Subcutaneous abdominal adipose tissue (tissue), 5 donors: ENCODE results near the gene SFTPB.
A peak's percentile ranks its signal among the peaks of the same experiment; 100 is the strongest.

Experiments
- H3K27ac ChIP-seq: one replicate; pipeline ENCODE4 v1.7.0; 2013; ENCODE audit warnings: low read depth, mild to moderate bottlenecking, inconsistent platforms, low read length, moderate library complexity
- H3K27me3 ChIP-seq, 5 donors: one replicate each; pipeline ENCODE4 v1.7.0; 2013; ENCODE audit warnings: low read length in 5 of 5, inconsistent platforms in 1 of 5; ENCODE audit not compliant: control insufficient read depth in 5 of 5, insufficient read depth in 4 of 5
- H3K36me3 ChIP-seq, 5 donors: one replicate each; pipeline ENCODE4 v1.7.0; 2013; ENCODE audit warnings: low read length in 5 of 5; ENCODE audit not compliant: control insufficient read depth in 5 of 5, insufficient read depth in 5 of 5
- H3K4me1 ChIP-seq, 5 donors: one replicate each; pipeline ENCODE4 v1.7.0; 2013; ENCODE audit warnings: low read length in 5 of 5, mild to moderate bottlenecking in 3 of 5, moderate library complexity in 1 of 5; ENCODE audit not compliant: control insufficient read depth in 5 of 5, insufficient read depth in 5 of 5
- H3K4me3 ChIP-seq, 5 donors: one replicate each; pipeline ENCODE4 v1.7.0; 2013; ENCODE audit warnings: low read length in 5 of 5, low read depth in 1 of 5
- H3K9ac ChIP-seq, 5 donors: one replicate each; pipeline ENCODE4 v1.7.0; 2013; ENCODE audit warnings: low read length in 5 of 5, mild to moderate bottlenecking in 4 of 5, moderate library complexity in 3 of 5
- H3K9me3 ChIP-seq, 5 donors: one replicate each; pipeline ENCODE4 v1.7.0; 2013; ENCODE audit warnings: low read length in 5 of 5; ENCODE audit not compliant: control insufficient read depth in 5 of 5
- donor health status: healthy.
- donor health status: healthy.
- donor health status: healthy.
- donor health status: healthy.
- donor health status: healthy.

Gene SFTPB

DNA sequence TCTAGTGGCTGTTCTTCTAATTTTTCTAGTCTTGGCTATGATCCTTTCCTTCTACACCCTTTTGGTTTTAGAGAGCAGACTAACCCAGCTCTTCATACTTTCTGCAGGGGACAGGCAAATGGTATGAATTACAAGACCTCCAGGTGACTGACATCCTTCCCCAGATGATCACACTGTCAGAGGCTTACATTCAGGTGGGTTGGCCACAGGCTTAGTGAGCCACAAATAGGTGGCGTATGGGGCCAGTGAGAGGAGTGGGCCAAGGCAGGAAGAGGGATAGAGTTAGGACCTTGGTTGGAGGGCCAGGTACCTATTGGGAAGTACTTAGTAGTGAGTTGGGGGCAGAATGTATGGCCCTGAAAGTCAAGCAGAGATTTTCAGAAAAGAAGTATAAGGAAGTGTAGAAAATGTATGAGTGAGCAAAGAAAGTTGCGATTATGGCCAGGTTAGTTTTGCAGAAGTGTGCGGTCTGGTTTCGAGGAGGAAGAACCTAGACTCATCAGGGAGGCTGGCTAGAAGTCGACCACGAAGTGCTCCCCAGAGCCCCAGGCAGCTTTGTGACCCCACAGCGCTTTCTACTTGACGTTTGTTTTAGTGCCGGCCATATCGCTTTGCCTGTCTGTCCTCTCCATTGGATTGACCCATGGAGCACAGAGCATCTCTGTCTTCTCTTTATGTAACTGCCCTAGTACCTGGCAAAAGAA lies 20.0 kb downstream of the SFTPB start:
- Histone ChIP-seq H3K9me3 (no peaks in the 10 kb centered on the region), H3K36me3 (peaks cover 25 to 93% (median 75%) of the 10 kb centered on the region in 5 donors), H3K4me3 (no peak overlapping the region), H3K27ac (no peak overlapping the region), H3K9ac (no peak overlapping the region), H3K4me1 (peaks cover 1 to 25% (median 15%) of the 10 kb centered on the region in 5 donors), H3K27me3 (no peaks in the 10 kb centered on the region)

DNA sequence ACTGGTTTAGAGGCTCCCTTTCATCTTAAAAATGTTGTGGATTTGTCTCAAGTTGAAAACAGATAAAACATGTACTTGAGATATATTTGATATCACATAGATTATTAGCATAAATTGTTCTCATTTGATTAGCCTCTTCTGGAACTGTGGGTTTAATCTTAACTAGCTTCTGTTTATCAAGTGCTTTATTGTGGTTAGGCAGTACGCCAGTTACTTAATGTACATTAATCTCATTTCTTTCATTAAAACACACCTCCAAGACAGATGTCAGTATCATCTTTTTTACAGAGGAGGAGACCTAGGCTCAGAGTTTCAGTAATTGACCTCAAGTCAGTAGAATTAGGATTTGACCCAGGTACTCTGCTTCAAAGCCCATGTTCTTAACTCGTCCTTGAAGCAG lies 21.8 kb downstream of the SFTPB start:
- Histone ChIP-seq H3K27me3 (no peaks in the 10 kb centered on the region), H3K4me3 (no peak overlapping the region), H3K4me1 (peaks cover 1 to 22% (median 15%) of the 10 kb centered on the region in 5 donors), H3K27ac (no peak overlapping the region), H3K36me3 (peaks cover 33 to 96% (median 84%) of the 10 kb centered on the region in 5 donors), H3K9me3 (no peaks in the 10 kb centered on the region), H3K9ac (no peak overlapping the region)

DNA sequence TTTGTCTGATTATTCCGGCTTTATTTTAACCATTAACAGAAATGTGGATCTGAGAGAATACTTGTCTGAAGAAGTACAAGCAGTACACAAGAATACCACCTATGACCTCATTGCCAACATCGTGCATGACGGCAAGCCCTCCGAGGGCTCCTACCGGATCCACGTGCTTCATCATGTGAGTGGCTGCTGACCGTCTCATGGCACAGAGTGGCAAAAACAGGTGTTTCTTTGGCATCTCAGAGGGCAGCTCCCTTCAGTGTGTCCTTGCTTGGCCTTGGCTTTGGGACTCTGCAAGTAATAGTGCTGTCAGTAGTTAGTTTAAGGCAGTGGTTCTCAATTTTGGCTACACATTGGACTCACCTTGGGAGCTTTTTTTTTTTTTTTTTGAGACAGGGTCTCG lies 23.1 kb downstream of the SFTPB start:
- no peak overlapping the region for H3K9ac ChIP-seq
- peaks cover 1 to 18% (median 11%) of the 10 kb centered on the region in 5 donors for H3K4me1 ChIP-seq
- H3K27ac ChIP-seq = no peak overlapping the region
- H3K27me3 ChIP-seq = no peaks in the 10 kb centered on the region
- no peaks in the 10 kb centered on the region for H3K9me3 ChIP-seq
- no peak overlapping the region for H3K4me3 ChIP-seq
- H3K36me3 ChIP-seq = peaks cover 38 to 96% (median 91%) of the 10 kb centered on the region in 5 donors

DNA sequence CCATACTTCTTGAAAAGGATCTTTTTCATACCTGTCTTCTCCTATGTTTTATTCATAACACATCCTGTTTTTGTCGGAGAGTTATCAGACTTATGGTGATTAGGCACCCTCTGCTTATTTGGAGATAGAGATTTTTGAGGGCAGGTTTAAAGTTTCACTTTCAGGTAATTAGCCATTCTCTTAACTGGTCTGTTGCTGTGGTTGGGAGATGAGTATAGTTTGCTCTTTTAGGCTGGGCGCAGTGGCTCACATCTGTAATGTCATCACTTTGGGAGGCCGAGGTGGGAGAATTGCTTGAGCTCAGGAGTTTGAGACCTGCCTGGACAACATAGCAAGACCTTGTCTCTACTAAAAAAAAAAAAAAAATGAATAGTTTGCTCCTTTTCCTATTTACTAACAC lies 25.3 kb downstream of the SFTPB start:
- peaks cover 40 to 95% (median 84%) of the 10 kb centered on the region in 5 donors for H3K36me3 ChIP-seq

DNA sequence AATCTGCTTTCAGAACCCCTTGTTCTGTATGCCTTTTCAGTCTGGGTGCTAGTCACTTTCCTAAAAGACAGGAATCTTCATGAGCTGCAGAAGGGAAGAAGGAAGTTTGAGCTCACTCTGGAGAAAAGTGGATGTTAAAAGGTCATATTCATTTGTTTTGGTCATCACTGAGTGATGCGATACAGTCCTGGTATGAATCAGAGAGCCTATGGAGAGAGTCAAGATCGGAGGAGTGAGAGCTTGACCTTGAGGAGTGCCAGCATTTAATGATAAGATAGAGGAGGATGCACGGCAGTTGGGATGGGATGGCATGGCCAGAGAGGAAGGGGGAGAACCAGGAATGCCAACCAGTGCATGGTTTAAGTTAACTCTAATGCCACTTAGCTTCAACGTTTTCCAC lies 32.4 kb downstream of the SFTPB start:
- Histone ChIP-seq H3K4me1 (no peaks in the 10 kb centered on the region), H3K9me3 (no peaks in the 10 kb centered on the region), H3K27ac (no peak overlapping the region), H3K27me3 (no peaks in the 10 kb centered on the region), H3K9ac (no peak overlapping the region), H3K4me3 (no peak overlapping the region), H3K36me3 (peaks cover 12 to 91% (median 70%) of the 10 kb centered on the region in 5 donors)

More for the DNA sequence above, 25.3 kb downstream of the SFTPB start:
- Histone ChIP-seq H3K27me3 (no peaks in the 10 kb centered on the region), H3K27ac (no peak overlapping the region), H3K9me3 (no peaks in the 10 kb centered on the region), H3K4me3 (no peak overlapping the region), H3K9ac (no peak overlapping the region), H3K4me1 (no peaks in the 10 kb centered on the region)

DNA sequence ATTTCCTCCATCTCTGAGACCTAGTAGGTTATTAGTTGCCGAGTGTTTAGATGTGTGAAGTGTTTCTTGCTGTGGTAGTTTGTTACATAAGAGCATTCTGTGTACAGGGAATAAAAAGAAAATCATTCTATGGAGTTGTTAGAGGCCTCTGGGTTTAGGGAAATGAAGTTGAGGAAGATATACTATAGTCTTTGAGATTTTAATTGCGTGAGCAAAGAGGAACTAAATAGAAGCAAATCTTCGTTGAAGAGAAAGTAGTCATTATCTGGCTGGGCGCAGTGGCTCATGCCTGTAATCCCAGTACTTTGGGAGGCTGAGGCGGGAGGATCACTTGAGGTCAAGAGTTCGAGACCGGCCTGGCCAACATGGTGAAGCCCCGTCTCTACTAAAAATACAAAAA lies 33.0 kb downstream of the SFTPB start:
- H3K9me3 ChIP-seq = no peaks in the 10 kb centered on the region
- H3K27me3 ChIP-seq = no peaks in the 10 kb centered on the region
- H3K27ac ChIP-seq = no peak overlapping the region
- no peak overlapping the region for H3K4me3 ChIP-seq
- H3K36me3 ChIP-seq = peaks cover 18 to 92% (median 74%) of the 10 kb centered on the region in 5 donors
- H3K4me1 ChIP-seq = no peaks in the 10 kb centered on the region
- H3K9ac ChIP-seq = peak overlapping the region in 1 of 5 donors; percentile 10

DNA sequence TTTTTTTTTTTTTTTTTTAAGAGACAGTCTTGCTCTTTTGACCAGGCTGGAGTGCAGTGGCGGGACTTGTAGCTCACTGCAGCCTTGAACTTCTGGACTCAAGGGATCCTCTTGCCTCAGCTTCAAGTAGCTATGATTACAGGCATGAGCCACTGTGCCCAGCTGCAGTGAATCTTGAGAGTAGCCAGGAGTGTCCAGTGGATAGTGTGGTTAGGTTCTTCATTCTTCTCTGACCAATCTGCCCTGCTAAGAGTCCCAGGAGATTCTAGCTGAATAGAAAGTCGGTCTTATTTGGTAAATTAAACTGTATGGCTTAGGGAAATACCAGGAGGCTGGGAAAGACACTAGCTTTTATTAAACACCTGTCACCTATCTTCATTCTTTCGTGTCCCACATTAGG lies 36.7 kb downstream of the SFTPB start:
- Histone ChIP-seq H3K36me3 (peaks cover 17 to 94% (median 74%) of the 10 kb centered on the region in 5 donors), H3K9ac (no peak overlapping the region), H3K4me3 (no peak overlapping the region), H3K9me3 (no peaks in the 10 kb centered on the region), H3K27ac (no peak overlapping the region), H3K27me3 (no peaks in the 10 kb centered on the region), H3K4me1 (peaks cover 0 to 7% (median 0%) of the 10 kb centered on the region in 5 donors)

DNA sequence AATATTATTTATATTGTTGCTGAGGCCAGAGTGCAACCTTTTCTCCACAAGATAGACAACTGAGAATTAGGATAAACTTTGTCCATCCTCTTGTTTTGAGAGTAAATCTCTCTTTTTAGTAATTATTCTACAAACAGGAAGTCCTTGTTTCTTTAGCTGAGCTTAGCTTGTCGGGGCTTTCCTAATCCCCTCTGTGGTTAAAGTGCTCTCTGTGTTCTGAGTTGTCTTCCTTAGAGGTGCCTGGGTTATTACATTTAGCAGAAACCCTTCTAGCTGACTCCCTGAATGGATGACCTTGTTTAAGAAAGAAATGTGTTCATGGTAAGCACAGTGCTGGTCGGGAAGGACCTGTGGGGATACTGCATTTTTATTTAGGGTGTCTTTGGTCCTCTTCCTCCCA lies 39.3 kb downstream of the SFTPB start:
- Histone ChIP-seq H3K9me3 (no peaks in the 10 kb centered on the region), H3K4me1 (peaks cover 0 to 7% (median 0%) of the 10 kb centered on the region in 5 donors), H3K27ac (no peak overlapping the region), H3K4me3 (no peak overlapping the region), H3K27me3 (no peaks in the 10 kb centered on the region), H3K9ac (no peak overlapping the region), H3K36me3 (peaks cover 23 to 97% (median 76%) of the 10 kb centered on the region in 5 donors)

DNA sequence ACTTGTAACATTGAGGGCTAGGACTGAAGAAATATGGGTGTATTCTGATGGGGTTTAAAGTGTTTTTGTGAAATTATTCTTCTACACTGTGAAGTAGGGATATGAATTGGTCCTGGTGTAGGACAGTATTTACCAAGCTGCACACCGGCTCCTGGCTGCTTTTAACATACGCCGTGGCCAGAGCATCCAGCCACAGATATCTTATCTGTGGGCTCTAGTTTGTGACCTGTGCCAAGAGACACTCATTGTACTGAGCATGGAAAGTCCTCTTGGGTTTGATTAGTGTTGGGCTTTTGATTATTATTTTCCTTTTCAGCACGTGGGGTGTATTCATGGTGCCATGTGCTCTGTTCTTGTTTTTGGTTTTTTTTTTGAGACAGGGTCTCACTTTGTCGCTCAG lies 44.0 kb downstream of the SFTPB start:
- Histone ChIP-seq H3K27ac (no peak overlapping the region), H3K9me3 (no peaks in the 10 kb centered on the region), H3K9ac (no peak overlapping the region), H3K27me3 (no peaks in the 10 kb centered on the region), H3K4me1 (peaks cover 0 to 7% (median 0%) of the 10 kb centered on the region in 5 donors), H3K4me3 (no peak overlapping the region), H3K36me3 (peaks cover 33 to 91% (median 72%) of the 10 kb centered on the region in 5 donors)

DNA sequence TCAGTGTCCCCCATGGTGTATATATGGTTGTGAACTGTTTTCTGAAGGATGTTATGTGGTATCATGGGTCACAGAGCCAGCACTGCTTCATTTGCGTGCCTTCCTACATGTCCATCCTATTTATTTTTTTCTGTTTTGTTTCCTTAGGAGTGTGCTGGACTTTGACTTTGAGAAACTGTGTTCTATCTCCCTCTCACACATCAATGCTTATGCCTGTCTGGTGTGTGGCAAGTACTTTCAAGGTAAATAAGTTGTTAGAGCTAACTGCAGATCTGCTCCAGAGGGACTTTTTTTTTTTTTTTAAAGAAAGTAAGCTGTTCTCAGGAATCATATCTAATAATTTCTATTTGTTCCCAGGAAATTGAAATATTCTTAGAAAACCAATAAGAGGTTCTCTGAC lies 46.7 kb downstream of the SFTPB start:
- Histone ChIP-seq H3K9me3 (no peaks in the 10 kb centered on the region), H3K36me3 (peaks cover 27 to 67% (median 56%) of the 10 kb centered on the region in 5 donors), H3K27me3 (no peaks in the 10 kb centered on the region), H3K27ac (no peak overlapping the region), H3K4me1 (peaks cover 6 to 17% (median 14%) of the 10 kb centered on the region in 5 donors), H3K4me3 (no peak overlapping the region), H3K9ac (no peak overlapping the region)
